ENCODE measurements around the gene NPHP1.
"Not testable (repeated sequence)": the region's sequence is repeated elsewhere in the genome, so short reads cannot be mapped to it uniquely, and the experiment has no call there.

The NPHP1 gene

GRCh38 chr2:110197452-110197851 lies 7.4 kb downstream of the NPHP1 start:
- no peak for DNase-seq (ENCODE audit: low read depth)

GRCh38 chr2:110190169-110190568 lies 14.6 kb downstream of the NPHP1 start:
- DNase-seq (ENCODE audit: low read depth) = not testable (repeated sequence)

- no peak for DNase-seq (ENCODE audit: low read depth)
Measured at GRCh38 chr2:110182449-110182848, 22.4 kb downstream of the NPHP1 start.

- no peak for DNase-seq (ENCODE audit: low read depth)
Measured at GRCh38 chr2:110180036-110180435, 24.8 kb downstream of the NPHP1 start.

GRCh38 chr2:110173523-110173922 lies 31.3 kb downstream of the NPHP1 start:
- DNase-seq (ENCODE audit: low read depth) = peak; percentile 79

- no peak for DNase-seq (ENCODE audit: low read depth)
Measured at GRCh38 chr2:110172506-110172905, 32.3 kb downstream of the NPHP1 start.

GRCh38 chr2:110170102-110170501 lies 34.7 kb downstream of the NPHP1 start:
- DNase-seq (ENCODE audit: low read depth) = no peak

- no peak for DNase-seq (ENCODE audit: low read depth)
Measured at GRCh38 chr2:110167326-110168000, 37.4 kb downstream of the NPHP1 start.

GRCh38 chr2:110166266-110166665 lies 38.5 kb downstream of the NPHP1 start:
- DNase-seq (ENCODE audit: low read depth) = no peak

GRCh38 chr2:110157153-110157793 lies 47.5 kb downstream of the NPHP1 start:
- DNase-seq (ENCODE audit: low read depth) = peak; percentile 73

GRCh38 chr2:110154828-110155227 lies 50.0 kb downstream of the NPHP1 start:
- DNase-seq (ENCODE audit: low read depth) = not testable (repeated sequence)

GRCh38 chr2:110154188-110154587 lies 50.6 kb downstream of the NPHP1 start:
- DNase-seq (ENCODE audit: low read depth) = not testable (repeated sequence)

GRCh38 chr2:110153416-110153815 lies 51.4 kb downstream of the NPHP1 start:
- peak; percentile 31 for DNase-seq (ENCODE audit: low read depth)

- no peak for DNase-seq (ENCODE audit: low read depth)
Measured at GRCh38 chr2:110152943-110153342, 51.9 kb downstream of the NPHP1 start.

- peak; percentile 85 for DNase-seq (ENCODE audit: low read depth)
Measured at GRCh38 chr2:110149330-110150220, 55.2 kb downstream of the NPHP1 start.

- DNase-seq (ENCODE audit: low read depth) = no peak
Measured at GRCh38 chr2:110146945-110147332, 57.9 kb downstream of the NPHP1 start.

GRCh38 chr2:110146183-110146944 lies 58.4 kb downstream of the NPHP1 start:
- DNase-seq (ENCODE audit: low read depth) = no peak

- no peak for DNase-seq (ENCODE audit: low read depth)
Measured at GRCh38 chr2:110143982-110144381, 60.8 kb downstream of the NPHP1 start.

- no peak for DNase-seq (ENCODE audit: low read depth)
Measured at GRCh38 chr2:110140401-110140800, 64.4 kb downstream of the NPHP1 start.

- DNase-seq (ENCODE audit: low read depth) = no peak
Measured at GRCh38 chr2:110134025-110134424, 70.8 kb downstream of the NPHP1 start.

GRCh38 chr2:110131166-110131565 lies 73.6 kb downstream of the NPHP1 start:
- DNase-seq (ENCODE audit: low read depth) = no peak

GRCh38 chr2:110130757-110131156 lies 74.1 kb downstream of the NPHP1 start:
- DNase-seq (ENCODE audit: low read depth) = no peak

Data from iris pigment epithelial cell (primary cell).